ENCODE measurements around the gene BACH2. TPM values are rescaled to one million over a fixed set of nuclear protein-coding genes. Genes with fewer than 3 reads are reported as not detected.

BACH2 gene
- total and polyA plus RNA-seq, 2 of the 4 experiments (the other 2 are of a cell fraction) = 1.3 to 1.4 TPM

- H2BK15ac ChIP-seq (ENCODE audit: low read depth, low read length) = no peak overlapping the region
- BruUV-seq (replicated peaks) = no TSS peak
- in situ Hi-C loops (cut with MboI; ENCODE audit: low sequenced_read_pairs) (no loop called here), intact Hi-C loops (cut with micrococcal nuclease) (no loop called here), dilution Hi-C loops (cut with HindIII; ENCODE audit: low sequenced_read_pairs, unreplicated experiment) (no loop called here)
- no peak overlapping the region for H3K14ac ChIP-seq (replicated peaks; ENCODE audit: low read depth, low read length)
- no peak for ATAC-seq (ENCODE audit: low read depth)
- 83% methylated on average over 3 of the region's 5 CpGs; no CpG with 5 or more reads in 1 of the 2 experiments for WGBS, 2 experiments (ENCODE audit: extremely low coverage in 2 of 2, insufficient read length in 1 of 2)
- no peak overlapping the region for H3K4me3 ChIP-seq (ENCODE audit: insufficient read depth, low read depth, low read length)
- no peak overlapping the region for H4K8ac ChIP-seq (ENCODE audit: low read depth in 2 of 2, low read length in 2 of 2)
- no peak overlapping the region for H3K4me2 ChIP-seq (ENCODE audit: low read depth, low read length)
- no peaks in the 10 kb centered on the region for H3K9me3 ChIP-seq (ENCODE audit: control insufficient read depth, insufficient read depth, low read length)
- no peaks in the 10 kb centered on the region for H4K20me1 ChIP-seq (ENCODE audit: insufficient read depth, low read length)
- no peak overlapping the region for H2BK5ac ChIP-seq (ENCODE audit: low read depth, low read length, poor library complexity, severe bottlenecking)
- no peak overlapping the region for H3K18ac ChIP-seq (ENCODE audit: low read depth, low read length)
- H4K91ac ChIP-seq (ENCODE audit: insufficient read depth, low read depth, low read length) = no peak overlapping the region
- H3K27me3 ChIP-seq (ENCODE audit: control insufficient read depth, insufficient read depth, low read length) = no peaks in the 10 kb centered on the region
- H2BK20ac ChIP-seq (ENCODE audit: low read depth, low read length) = no peak overlapping the region
- H2AK9ac ChIP-seq (replicated peaks; ENCODE audit: low read depth, low read length, poor library complexity) = no peak overlapping the region
- H3K23ac ChIP-seq (ENCODE audit: low read depth, low read length) = no peak overlapping the region
- no peak overlapping the region for H2BK120ac ChIP-seq (ENCODE audit: low read depth, low read length)
- ChIA-PET CTCF (interaction anchor here (0.8 kb wide), 1 partner anchor 15 kb away, joined by 3 read pairs; no protein-coding TSS in a partner anchor), POLR2A (ENCODE audit: unreplicated experiment) (interaction anchor here (0.5 kb wide), 1 partner anchor 11 kb away, joined by 3 read pairs; no protein-coding TSS in a partner anchor)
- H2AK5ac ChIP-seq (ENCODE audit: low read depth, low read length) = no peak overlapping the region; the same call in none of the 2 replicates
- no peak overlapping the region for H3K56ac ChIP-seq (ENCODE audit: extremely low read depth, insufficient read depth, low read length)
- H3K9ac ChIP-seq (ENCODE audit: low read depth, low read length) = no peak overlapping the region
- H3K4ac ChIP-seq (ENCODE audit: low read depth, low read length) = no peak overlapping the region
- TF ChIP-seq BHLHE40 (IDR thresholded peaks at IDR 0.05; ENCODE audit: low read depth, low read length) = no peak
- TF ChIP-seq, protein P1, sequence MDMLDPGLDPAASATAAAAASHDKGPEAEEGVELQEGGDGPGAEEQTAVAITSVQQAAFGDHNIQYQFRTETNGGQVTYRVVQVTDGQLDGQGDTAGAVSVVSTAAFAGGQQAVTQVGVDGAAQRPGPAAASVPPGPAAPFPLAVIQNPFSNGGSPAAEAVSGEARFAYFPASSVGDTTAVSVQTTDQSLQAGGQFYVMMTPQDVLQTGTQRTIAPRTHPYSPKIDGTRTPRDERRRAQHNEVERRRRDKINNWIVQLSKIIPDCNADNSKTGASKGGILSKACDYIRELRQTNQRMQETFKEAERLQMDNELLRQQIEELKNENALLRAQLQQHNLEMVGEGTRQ (IDR thresholded peaks at IDR 0.05; ENCODE audit: low read depth, low read length) = no peak
- TF ChIP-seq NFE2L2 (IDR thresholded peaks at IDR 0.05; ENCODE audit: low read depth, low read length) = no peak
- no peak for TF ChIP-seq MAFK (IDR thresholded peaks at IDR 0.05; ENCODE audit: low read depth, low read length)
- no peak for TF ChIP-seq RCOR1 (IDR thresholded peaks at IDR 0.05; ENCODE audit: insufficient replicate concordance, low read length)
- no peaks in the 10 kb centered on the region for H3K79me1 ChIP-seq (ENCODE audit: low read depth in 1 of 2, low read length in 2 of 2)
- DNase-seq = no peak
- H3K9me1 ChIP-seq (ENCODE audit: insufficient read depth, low read length) = peaks cover 5% of the 10 kb centered on the region
- peaks cover 8% of the 10 kb centered on the region for H3K4me1 ChIP-seq (ENCODE audit: control insufficient read depth, insufficient read depth, low read length)
- no peaks in the 10 kb centered on the region for H3K36me3 ChIP-seq (ENCODE audit: control insufficient read depth, insufficient read depth, low read length)
- H3K27ac ChIP-seq (ENCODE audit: insufficient read depth, low read length) = no peak overlapping the region
- no peak overlapping the region for H2AFZ ChIP-seq (replicated peaks; ENCODE audit: low read length, poor library complexity)
- no peak overlapping the region for H4K5ac ChIP-seq (ENCODE audit: low read depth, low read length)
These were observed 293.4 kb downstream of the BACH2 start for GRCh38 chr6:90003069-90003795.
